Activated CD4-positive, alpha-beta T cell treated with anti-CD3 and anti-CD28 coated beads for 4 hours (primary cell): Measurements from ENCODE around the gene UBR4.
"Not testable (repeated sequence)": the region's sequence is repeated elsewhere in the genome, so short reads cannot be mapped to it uniquely, and the experiment has no call there.

ENCODE experiments used
- DNase-seq, 2 donors: peaks; one replicate each; pipeline ENCODE4 v3.0.0-alpha.2; 2020

UBR4 gene

DNA sequence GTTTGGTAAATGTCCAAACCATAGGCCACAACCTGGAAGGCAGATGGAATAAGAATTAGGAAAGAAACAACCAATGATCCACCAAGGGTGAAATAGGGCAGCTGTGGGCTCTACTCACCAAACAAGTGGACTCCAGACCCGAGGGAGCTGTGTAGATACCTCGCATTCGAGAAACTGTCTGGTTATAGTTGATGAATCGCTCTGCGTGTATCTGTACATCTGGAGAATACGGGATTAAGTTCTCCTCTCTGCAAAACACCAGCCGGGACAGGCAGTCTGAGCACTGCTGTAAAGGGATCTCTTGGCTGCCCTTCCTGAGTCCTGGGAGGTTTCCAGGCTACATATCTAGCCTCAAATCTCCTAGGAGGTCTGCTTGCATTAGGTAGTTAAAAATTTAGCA is 9.4 kb upstream of the UBR4 start:
- no peak for DNase-seq

DNA sequence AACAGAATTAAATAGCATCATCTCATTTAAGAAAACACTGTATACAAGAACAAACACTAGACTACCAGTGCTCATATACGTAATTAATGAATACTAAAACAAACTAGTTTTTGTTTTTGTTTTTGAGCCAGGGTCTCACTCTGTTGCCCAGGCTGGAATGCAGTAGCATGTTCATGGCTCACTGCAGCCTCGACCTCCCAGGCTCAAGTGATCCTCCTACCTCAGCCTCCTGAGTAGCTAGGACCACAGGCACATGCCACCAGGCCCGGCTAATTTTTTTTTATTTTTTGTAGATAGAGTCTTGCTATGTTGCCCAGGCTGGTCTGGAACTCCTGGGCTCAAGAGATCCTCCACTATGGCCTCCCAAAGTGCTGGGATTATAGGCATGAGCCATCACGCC is 6.5 kb upstream of the UBR4 start:
- DNase-seq: not testable (repeated sequence)

GRCh38 chr1:19213580-19213979 is 3.5 kb upstream of the UBR4 start:
- DNase-seq: no peak

DNA sequence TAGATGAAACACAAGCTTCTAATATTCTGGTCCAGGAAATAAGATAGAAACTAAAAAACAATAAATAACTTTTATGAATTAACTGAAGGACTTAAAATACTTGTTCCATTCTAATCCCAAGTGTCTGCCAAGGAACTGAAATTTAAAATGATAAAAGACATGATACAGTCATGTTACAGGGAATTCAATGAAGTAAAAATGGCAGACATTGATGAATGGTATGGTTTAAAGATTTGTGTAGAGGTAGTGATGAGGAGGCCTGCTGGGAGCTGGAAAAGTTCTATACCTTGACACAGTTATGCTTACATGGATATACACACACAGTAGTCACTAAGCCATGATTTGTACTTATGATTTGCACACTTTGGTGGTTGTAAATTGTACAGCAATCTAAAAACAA is 2.1 kb upstream of the UBR4 start:
- no peak for DNase-seq

DNA sequence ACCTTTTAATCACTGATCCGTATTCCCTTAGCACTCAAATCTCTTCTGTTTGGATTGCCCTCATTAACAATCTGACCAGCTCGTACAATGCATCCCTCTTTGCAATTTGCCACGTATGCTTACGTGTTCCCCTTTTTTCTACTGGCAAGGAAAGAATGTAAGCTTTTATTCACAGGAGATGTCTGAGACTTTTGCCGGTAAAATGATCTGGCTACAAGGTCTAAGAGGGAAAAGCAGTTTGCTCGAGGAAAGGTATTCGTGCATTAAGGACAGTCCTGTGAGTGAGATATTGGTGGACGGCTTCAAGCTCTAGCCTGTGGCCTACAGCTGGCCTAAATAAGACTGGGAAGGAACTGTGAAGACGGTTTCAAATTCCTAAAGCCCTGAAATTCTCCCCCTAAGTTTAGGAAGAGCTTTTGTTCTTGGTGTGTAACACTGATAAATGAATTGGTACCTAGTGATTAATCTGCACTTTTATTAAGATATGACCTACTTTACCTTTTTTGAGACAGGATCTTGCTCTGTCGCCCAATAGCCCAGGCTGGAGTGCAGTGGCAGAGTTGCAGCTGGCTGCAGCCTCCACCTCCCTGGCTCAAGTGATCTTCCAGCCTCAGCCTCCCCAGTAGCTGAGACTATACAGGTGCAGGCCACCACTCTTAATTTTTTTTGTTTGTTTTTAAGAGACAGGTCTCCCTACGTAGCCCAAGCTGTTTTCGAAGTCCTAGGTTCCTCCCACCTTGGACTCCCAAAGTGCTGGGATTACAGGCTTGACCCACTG is 895 bp upstream of the UBR4 start:
- no peak for DNase-seq

- no peak for DNase-seq
Observed at GRCh38 chr1:19209439-19209989, 552 bp downstream of the UBR4 start.

GRCh38 chr1:19208710-19209438 is 1.2 kb downstream of the UBR4 start:
- DNase-seq: no peak

- no peak for DNase-seq
Observed at GRCh38 chr1:19206947-19207346, 3.1 kb downstream of the UBR4 start.

DNA sequence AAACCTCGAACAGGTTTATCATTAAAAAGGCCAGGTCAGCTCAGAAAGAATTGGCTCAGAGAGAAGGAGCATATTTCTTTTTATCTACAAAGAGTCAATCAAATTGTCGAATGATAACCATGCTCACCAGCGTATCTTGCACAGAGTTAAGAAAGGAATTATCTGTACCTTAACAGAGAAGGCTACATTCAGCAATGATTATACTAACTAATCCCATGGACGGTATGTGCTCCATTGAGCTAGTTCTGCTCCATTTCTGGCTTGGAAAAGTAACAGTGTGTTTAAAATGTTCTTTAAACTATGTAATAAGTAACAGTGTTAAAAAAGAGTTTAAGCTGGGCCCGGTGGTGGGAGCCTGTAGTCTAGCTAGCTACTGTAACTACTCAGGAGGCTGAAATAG is 4.2 kb downstream of the UBR4 start:
- DNase-seq: no peak

GRCh38 chr1:19205403-19205802 is 4.7 kb downstream of the UBR4 start:
- no peak for DNase-seq

DNA sequence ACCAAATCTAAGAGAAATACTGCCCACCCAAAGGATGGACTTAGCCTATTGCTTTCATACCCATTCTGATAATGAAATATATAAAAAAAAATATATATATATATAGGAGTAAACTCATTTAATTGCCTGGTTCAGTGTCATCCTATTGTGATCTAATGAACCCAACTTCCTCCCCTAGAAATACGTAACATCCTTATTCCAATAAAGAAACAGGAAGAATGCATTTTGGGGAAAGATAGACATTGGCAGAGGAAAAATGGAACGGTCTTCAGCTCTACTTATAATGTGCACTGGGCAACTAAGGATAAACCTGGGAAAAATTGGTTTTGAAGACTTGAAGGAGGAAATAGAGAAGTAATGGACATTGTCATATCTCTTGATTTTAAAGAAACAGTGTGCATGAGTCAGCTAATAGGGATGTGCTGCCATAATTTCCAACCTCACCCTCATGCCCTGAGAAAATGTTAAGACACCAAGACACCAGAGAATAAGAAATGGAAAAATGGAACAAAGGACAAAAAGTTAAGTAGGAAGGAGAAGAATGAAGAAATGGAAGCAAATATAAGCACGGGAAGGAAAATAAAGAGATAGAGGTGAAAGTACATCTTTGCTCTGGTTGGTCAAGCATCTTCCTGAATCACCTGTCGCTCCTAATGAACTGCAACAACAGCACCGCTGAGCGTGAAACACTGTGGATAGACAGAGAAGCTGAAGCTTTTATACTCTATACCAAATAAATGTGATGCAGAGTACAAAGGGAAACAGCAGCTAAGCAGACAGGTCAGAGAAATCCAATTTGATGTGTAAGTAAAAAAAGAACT is 5.4 kb downstream of the UBR4 start:
- no peak for DNase-seq

- no peak for DNase-seq
Observed at GRCh38 chr1:19203440-19203839, 6.6 kb downstream of the UBR4 start.

- no peak for DNase-seq
Observed at GRCh38 chr1:19202396-19202795, 7.7 kb downstream of the UBR4 start.

- no peak for DNase-seq
Observed at GRCh38 chr1:19199969-19200604, 10.0 kb downstream of the UBR4 start.

DNA sequence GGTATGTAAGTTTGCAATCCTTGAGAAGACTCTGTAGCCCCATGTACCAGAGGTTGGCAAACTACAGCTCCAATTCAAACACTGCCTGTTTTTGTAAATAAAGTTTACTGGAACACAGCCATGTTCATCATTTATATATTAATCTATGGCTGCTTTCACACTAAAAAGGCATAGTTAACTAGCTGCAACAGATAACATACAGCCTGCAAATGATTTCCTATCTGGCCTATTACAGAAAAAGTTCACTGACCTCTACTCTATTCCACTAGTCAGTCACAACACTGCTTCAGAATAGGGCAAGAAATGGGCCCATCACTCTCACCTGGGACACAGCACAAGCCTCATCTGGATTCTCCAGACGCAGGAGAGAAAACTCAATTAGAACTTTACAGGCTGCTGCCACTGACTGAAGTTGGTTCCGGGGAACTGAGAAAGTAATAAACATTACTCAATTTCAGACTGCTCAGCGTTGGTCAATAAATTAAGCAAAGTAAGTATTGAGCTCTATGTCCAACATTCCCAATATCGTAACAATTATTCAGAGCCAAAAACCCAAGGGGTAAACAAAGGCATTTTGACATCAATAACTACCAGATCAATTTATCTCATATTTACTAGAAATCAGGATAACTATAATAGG is 10.6 kb downstream of the UBR4 start:
- no peak for DNase-seq

- no peak for DNase-seq
Observed at GRCh38 chr1:19198820-19199219, 11.2 kb downstream of the UBR4 start.

DNA sequence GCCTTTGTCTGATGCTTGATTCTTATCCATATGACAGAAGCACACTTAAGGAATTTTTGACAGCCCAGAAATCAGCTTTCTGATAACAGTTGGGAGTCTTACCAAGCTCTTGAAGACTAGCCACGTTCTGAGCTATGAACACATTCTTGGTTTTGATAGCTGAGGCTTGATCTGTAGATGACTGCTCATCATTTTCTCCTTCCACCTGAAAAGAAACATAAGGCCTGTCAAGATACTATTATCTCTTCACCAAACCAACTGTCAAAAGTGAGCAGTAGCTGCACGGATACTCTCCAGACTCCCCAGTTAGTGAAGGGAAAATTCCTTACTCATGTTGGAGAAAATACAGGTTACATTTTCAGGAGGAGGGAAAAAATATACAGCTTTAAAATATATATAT is 12.2 kb downstream of the UBR4 start:
- DNase-seq: no peak

GRCh38 chr1:19196331-19196730 is 13.7 kb downstream of the UBR4 start:
- no peak for DNase-seq

GRCh38 chr1:19193004-19193403 is 17.1 kb downstream of the UBR4 start:
- no peak for DNase-seq

DNA sequence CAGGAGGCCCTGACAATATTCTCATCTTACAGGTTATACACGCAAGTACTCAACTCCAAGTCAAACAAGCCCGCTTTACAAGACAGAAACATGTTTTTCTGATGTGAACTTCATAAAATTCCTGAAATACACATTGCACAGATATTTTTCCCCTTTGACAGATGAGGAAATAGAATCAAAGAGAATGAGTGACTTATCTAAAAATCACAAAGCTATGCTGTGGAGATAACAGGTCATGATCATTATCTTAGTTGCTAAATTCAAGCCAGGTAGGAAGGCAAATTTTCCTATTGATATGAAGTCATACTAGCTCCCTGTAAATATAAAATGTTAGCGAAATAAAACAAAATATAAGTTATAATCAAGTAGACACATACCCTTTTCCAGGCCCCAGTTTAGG is 18.3 kb downstream of the UBR4 start:
- no peak for DNase-seq

DNA sequence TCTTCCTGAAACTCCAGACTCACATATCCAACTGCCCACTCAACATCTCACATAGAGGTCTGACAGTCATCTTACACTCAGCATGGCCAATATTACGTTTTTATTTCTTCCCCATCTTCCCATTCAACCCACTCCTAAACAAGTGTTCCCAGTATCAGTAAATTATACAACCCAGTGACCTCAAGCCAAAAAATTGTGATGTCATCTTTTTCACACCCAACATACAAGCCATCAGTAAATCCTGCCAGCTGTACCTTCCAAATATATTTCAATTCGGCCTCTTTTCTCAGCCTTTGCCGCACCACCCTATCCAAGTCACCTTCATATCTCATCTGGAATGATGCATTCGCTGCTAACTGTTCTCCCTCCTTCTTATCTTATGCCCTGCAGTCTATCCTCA is 19.6 kb downstream of the UBR4 start:
- DNase-seq: no peak

GRCh38 chr1:19189270-19189669 is 20.8 kb downstream of the UBR4 start:
- no peak for DNase-seq
